ENCODE measurements around the gene POTEG.
"Not testable (repeated sequence)": the region's sequence is repeated elsewhere in the genome, so short reads cannot be mapped to it uniquely, and the experiment has no call there.

Gene POTEG

GRCh38 chr14:19434241-19434640 lies at the start of gene POTEG:
POTEG (minus strand) TSS chr14:19434341; CDS start chr14:19434289, 52 bp downstream.
- DNase-seq = not testable (repeated sequence)

- DNase-seq = not testable (repeated sequence)
Observed at GRCh38 chr14:19482093-19482492, 48.0 kb upstream of the POTEG start.

- DNase-seq = not testable (repeated sequence)
Observed at GRCh38 chr14:19481421-19481820, 47.3 kb upstream of the POTEG start.

GRCh38 chr14:19480491-19480890 lies 46.4 kb upstream of the POTEG start:
- DNase-seq = not testable (repeated sequence)

DNA sequence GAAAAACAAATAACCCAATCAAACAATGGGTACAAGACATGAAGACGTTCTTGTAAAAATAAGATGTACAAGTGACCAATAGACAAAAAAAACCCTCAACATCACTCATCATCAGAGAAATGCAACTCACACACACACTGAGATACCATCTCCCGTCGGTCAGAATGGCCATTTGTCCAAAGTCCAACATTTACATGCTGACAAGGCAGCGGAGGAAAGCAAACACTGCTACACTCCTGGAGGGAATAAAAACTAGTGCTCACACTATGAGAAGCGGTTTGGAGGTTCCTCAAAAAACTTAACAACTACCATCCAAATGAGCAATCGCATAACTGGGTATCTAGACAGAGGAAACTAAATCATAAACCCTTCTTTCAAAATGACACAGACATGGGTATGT lies 11.6 kb upstream of the POTEG start:
- not testable (repeated sequence) for DNase-seq

GRCh38 chr14:19439826-19440225 lies 5.7 kb upstream of the POTEG start:
- not testable (repeated sequence) for DNase-seq

DNA sequence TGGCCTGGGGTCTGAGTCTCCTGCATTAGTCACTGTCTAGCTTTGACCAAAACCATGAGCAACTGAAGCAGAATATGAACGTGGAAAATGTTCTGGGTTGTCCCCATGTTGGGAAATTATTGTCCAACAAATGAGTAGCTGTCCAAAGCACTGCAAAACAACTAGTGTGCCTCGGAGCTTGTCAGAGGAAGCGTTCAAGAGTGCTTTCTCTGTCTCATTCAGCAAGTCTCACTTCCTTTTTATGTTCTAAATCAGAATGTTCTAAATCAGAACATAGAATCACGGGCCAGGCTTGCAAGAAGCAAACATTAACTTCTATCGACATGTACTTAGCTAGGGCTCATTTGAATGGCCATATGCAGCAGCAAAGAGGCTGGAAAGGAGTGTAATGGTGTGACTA lies 5.1 kb upstream of the POTEG start:
- not testable (repeated sequence) for DNase-seq

- not testable (repeated sequence) for DNase-seq
Observed at GRCh38 chr14:19437126-19437443, 2.9 kb upstream of the POTEG start.

- not testable (repeated sequence) for DNase-seq
Observed at GRCh38 chr14:19436311-19437125, 2.4 kb upstream of the POTEG start.

- not testable (repeated sequence) for DNase-seq
Observed at GRCh38 chr14:19435852-19436251, 1.7 kb upstream of the POTEG start.

DNA sequence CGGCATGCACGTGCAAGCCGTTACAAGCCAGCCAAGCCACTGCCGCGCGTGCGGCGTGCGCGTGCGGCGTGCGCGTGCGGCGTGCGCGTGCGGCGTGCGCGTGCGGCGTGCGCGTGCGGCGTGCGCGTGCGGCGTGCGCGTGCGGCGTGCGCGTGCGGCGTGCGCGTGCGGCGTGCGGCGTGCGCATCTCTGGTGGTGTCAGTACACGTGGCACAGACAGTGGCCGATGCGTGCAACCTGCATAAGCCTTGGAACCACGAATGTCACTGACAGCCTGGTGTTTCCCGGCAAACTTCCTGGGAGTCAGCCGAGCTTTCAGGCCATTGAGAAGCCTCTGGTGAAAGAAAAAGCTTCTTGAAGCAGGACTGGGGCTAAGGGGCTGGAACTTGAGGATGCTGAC lies 750 bp upstream of the POTEG start:
- not testable (repeated sequence) for DNase-seq

DNA sequence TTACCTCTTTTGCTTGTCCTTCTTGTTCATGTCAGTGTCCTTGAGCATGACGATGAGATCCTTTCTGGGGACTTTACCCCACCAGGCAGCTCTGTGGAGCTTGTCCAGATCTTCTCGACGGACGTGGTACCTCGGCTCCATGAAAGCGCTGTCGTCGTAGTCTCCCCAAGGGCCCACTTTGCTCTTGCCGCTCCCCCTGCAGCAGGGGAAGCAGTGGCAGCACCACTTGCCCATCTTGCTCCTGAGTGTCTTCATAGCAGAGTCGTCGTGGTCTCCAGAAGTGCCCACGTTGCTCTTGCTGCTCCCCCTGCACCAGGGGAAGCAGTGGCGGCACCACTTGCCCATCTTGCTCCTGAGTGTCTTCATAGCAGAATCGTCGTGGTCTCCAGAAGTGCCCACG lies 376 bp downstream of the POTEG start:
- not testable (repeated sequence) for DNase-seq

DNA sequence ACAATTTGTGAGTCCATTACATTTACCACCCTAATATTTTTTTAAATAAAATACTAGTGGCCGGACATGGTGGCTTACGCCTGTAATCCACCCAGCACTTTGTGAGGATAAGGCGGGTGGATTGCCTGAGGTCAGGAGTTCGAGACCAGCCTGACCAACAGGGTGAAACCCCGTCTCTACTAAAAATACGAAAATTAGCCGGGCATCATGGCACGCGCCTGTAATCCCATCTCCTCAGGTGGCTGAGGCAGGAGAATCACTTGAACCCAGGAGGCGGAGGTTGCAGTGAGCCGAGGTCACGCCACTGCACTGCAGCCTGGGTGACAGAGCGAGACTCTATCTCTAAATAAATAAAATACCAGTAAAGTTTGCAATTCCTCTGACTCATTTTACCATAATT lies 25.6 kb downstream of the POTEG start:
- DNase-seq = not testable (repeated sequence)

DNA sequence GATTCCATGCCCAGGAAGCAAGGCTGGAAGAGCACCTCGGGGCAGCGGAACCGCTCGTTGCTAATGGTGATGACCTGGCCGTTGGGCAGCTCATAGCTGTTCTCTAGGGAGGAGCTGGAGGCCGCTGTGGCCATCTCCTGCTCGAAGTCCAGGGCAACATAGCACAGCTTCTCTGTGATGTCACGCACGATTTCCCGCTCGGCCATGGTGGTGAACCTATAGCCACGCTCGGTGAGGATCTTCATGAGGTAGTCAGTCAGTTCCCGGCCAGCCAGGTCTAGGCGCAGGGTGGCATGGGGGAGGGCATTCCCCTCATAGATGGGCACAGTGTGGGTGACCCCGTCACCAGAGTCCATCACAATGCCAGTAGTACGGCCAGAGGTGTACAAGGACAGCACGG lies 32.0 kb downstream of the POTEG start:
- not testable (repeated sequence) for DNase-seq

DNA sequence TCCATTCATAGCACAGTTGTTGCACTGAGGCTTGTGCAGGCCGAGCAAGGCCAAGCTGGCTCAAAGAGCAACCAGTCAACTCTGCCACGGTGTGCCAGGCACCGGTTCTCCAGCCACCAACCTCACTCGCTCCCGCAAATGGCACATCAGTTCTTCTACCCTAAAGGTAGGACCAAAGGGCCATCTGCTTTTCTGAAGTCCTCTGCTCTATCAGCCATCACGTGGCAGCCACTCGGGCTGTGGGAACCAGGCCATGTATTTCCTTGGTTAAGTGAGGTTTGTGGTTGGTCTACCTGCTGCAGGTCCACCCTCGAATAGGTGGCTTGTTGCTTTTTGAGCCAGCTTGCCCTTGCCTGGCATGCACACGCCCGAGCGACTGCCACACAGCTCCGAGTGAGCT lies 39.4 kb downstream of the POTEG start:
- not testable (repeated sequence) for DNase-seq

GRCh38 chr14:19390230-19390629 lies 43.9 kb downstream of the POTEG start:
- not testable (repeated sequence) for DNase-seq

DNA sequence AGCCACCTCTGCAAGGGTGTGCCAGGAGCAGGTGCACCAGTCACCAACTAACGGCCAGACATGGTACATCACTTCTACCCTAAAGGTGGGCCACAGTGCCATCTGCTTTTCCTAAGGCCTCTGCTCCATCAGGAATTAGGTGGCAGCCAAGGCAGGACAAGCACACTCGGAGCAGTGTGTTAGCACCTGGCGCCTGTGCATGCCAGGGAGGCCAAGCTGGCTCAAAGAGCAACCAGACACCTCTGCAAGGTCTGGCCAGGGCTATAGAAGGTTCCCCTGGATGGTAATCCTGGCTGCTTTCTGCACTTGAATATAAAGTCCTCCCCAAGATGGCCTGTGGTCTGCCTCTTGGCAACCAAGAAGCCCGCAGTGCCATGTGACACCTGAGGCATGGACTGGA lies 45.4 kb downstream of the POTEG start:
- not testable (repeated sequence) for DNase-seq

DNA sequence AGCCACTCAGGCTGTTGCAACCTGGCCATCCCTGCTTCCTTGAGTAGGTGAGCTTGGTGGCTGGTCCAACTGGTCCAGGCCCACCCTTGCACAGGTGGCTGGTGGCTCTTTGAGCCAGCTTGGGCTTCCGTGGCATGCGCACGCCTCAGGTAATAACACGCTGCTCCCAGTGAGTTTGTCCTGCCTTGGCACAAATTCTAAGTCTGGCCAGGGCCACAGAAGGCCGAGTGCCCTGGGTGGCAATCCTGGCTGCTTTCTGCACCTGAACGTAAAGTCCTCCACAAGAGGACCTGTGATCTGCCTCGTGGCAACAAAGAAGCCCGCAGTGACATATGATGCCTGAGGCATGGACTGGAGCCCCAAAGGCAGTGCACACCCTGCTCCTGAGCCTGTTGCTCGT lies 47.1 kb downstream of the POTEG start:
- DNase-seq = not testable (repeated sequence)

GRCh38 chr14:19386309-19386708 lies 47.8 kb downstream of the POTEG start:
- DNase-seq = not testable (repeated sequence)

DNA sequence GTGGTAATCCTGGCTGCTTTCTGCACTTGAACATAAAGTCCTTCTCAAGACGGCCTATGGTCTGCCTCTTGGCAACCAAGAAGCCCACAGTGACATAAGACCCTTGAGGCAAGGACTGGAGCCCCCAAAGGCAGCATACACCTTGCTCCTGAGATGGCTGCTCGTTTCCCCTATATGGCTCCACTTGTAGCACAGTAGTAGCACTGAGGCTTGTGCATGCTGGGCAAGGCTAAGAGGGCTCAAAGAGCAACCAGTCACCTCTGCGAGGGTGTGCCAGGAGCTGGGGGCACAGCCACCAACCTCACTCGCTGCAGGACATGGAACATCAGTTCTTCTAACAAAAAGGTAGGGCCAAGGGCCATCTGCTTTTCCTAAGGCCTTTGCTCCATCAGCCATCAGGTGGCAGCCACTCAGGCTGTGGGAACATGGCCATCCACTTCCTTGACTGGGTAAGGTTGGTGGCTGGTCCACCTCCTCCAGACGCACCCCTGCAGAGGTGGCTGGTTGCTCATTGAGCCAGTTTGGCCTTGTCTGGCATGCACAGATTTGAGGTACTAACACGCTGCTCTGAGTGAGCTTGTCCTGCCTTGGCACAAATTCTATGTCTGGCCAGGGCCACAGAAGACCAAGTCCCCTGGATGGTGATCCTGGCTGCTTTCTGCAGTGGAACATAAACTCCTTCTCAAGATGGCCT lies 49.9 kb downstream of the POTEG start:
- not testable (repeated sequence) for DNase-seq

- not testable (repeated sequence) for DNase-seq
Observed at GRCh38 chr14:19383008-19383584, 51.0 kb downstream of the POTEG start.

- DNase-seq = not testable (repeated sequence)
Observed at GRCh38 chr14:19380137-19380536, 54.0 kb downstream of the POTEG start.

DNA sequence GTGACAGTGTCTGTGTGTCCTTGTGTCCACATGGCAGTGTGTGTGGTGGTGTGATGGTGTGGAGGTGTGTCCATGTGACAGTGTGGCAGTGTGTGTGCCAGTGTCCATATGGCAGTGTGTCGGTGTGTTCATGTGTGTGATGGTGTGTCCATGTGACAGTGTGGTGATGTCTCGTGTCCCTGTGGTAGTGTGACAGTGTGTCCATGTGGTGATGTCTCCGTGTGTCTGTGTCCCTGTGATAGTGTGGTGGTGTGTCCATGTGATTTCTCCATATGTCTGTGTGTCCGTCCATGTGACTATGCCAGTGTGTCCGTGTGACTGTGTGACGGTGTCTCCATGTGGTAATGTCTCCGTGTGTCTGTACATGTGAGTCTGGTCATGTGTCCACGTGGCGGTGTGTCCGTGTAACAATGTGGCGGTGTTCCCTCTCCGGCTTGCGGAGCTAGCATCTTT lies 59.7 kb downstream of the POTEG start:
- DNase-seq = not testable (repeated sequence)

Data from DMS 273 treated with DMSO at 0.1 percent for 48 hours (cell line).